Left ventricle myocardium inferior (tissue), 1 donor: ENCODE results near the gene LRRC8A. TPM values are rescaled to one million over a fixed set of nuclear protein-coding genes. Genes with fewer than 3 reads are reported as not detected.
A peak's percentile ranks its signal among the peaks of the same experiment; 100 is the strongest.
"Not testable (repeated sequence)": the region's sequence is repeated elsewhere in the genome, so short reads cannot be mapped to it uniquely, and the experiment has no call there.

Source experiments
- DNase-seq: peaks from one replicate; pipeline ENCODE4 v3.0.0-alpha.2; 2020
- H3K27ac ChIP-seq: fragments of 200-600 bp; replicated peaks from 2 replicates; pipeline ENCODE4 v1.8.0; 2021
- H3K27me3 ChIP-seq: fragments of 200-600 bp; 2 replicates; pipeline ENCODE4 v1.8.0; 2021; ENCODE audit warnings: low read depth
- H3K36me3 ChIP-seq: fragments of 200-600 bp; 2 replicates; pipeline ENCODE4 v1.8.0; 2021
- H3K4me1 ChIP-seq: fragments of 200-600 bp; 2 replicates; pipeline ENCODE4 v1.8.0; 2021
- H3K4me3 ChIP-seq: fragments of 200-600 bp; 2 replicates; pipeline ENCODE4 v1.8.0; 2021; ENCODE audit warnings: mild to moderate bottlenecking, moderate library complexity
- H3K9me3 ChIP-seq: fragments of 200-600 bp; replicated peaks from 2 replicates; pipeline ENCODE4 v1.8.0; 2021
- intact Hi-C: fragments of 100-400 bp; cut with micrococcal nuclease; formaldehyde crosslinking; loops from one replicate; pipeline ENCODE4 v1.11.0; 2022
- total RNA-seq: library from RNA; stranded (reverse); fragmentation: NEBNext Ultra II Directional; extraction: Animal tissue kit (Norgen Biotek cat#: 25700); gene quantifications from one replicate; pipeline ENCODE4 v1.2.1, GENCODE V29; 2021
- TF ChIP-seq, protein P1 (sequence below): fragments of 200-600 bp; IDR thresholded peaks from 2 replicates; pipeline ENCODE4 v1.8.0; 2021; ENCODE audit warnings: antibody characterized with exemption, mild to moderate bottlenecking, borderline replicate concordance
- donor health status: DM: no; HTN: yes; CAD: no; lungs with severe emphysema.

LRRC8A gene
- total RNA-seq, 1 donor from 2014 or later = 19.8 TPM

DNA sequence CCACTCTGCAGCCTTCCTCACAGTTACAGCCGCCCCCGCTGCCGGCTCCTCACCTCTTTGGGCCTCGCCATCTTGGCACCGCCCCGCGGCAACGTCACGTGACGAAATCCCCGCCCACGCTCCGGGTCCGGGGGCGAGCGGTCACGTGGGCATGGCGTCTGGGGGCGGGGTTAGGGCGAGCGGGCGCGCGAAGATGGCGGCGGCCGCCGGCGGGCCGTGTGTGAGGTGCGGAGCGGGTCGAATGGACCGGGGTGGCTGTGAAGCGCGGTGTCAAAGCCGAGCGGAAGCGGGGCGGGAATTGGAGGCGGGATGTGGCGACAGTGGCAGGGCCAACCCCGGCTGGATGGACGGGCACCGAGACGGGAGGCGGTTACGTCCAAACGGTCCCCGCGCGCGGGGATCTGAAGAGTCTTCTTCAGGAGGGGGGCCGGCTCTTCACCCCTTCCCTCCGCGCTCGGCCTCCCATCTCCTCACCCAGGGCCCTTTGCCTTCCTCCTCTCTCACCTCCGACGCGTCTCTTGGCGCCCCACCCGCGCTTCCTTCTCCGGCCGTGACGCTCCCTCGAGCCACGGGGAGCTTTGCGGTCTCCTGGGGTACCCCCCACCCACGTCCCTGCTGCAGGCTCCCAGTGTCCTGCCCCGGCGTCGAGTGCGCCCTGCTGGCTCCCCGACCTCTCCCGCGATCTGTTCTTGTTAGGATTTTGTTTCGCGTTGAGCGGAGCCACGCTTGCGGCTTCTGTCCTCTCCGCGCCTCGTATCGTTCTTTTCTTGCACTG lies 65.8 kb downstream of the LRRC8A start, which contains the start of the genes DOLK and NUP188:
DOLK (minus strand) TSS at position 77 of the 775 bp plus-strand sequence. CDS start 300 bp downstream, outside the sequence.
NUP188 (plus strand) TSS at position 173 of the 775 bp plus-strand sequence; CDS start at position 194, 21 bp downstream.
- peaks cover 40% of the 10 kb centered on the region for H3K36me3 ChIP-seq
- intact Hi-C loops = no loop called here
- peak within 1 kb of the TSS; percentile 90 for H3K27ac ChIP-seq
- H3K4me3 ChIP-seq = peak within 1 kb of the TSS; percentile 82
- peaks cover 57% of the 10 kb centered on the region for H3K4me1 ChIP-seq
- TF ChIP-seq, protein P1, sequence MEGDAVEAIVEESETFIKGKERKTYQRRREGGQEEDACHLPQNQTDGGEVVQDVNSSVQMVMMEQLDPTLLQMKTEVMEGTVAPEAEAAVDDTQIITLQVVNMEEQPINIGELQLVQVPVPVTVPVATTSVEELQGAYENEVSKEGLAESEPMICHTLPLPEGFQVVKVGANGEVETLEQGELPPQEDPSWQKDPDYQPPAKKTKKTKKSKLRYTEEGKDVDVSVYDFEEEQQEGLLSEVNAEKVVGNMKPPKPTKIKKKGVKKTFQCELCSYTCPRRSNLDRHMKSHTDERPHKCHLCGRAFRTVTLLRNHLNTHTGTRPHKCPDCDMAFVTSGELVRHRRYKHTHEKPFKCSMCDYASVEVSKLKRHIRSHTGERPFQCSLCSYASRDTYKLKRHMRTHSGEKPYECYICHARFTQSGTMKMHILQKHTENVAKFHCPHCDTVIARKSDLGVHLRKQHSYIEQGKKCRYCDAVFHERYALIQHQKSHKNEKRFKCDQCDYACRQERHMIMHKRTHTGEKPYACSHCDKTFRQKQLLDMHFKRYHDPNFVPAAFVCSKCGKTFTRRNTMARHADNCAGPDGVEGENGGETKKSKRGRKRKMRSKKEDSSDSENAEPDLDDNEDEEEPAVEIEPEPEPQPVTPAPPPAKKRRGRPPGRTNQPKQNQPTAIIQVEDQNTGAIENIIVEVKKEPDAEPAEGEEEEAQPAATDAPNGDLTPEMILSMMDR = no peak
- H3K9me3 ChIP-seq = no peaks in the 10 kb centered on the region
- peak; percentile 97 for DNase-seq
- no peaks in the 10 kb centered on the region for H3K27me3 ChIP-seq

DNA sequence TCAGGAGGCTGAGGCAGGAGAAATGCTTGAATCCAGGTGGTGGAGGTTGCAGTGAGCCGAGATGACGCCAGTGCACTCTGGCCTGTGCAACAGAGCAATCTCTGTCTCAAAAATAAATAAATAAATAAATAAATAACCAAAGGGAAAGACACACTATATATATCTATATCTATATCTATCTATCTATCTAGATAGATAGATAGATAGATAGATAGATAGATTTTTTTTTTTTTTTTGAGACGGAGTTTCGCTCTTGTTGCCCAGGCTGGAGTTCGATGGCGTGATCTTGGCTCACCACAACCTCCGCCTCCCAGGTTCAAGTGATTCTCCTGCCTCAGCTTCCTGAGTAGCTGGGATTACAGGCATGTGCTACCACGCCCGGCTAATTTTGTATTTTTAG lies 79.5 kb downstream of the LRRC8A start:
- H3K4me3 ChIP-seq, H3K9me3 ChIP-seq, H3K4me1 ChIP-seq, intact Hi-C loops, DNase-seq, H3K27me3 ChIP-seq, H3K27ac ChIP-seq: not testable (repeated sequence)
- H3K36me3 ChIP-seq = peaks cover 91% of the 10 kb centered on the region

Other genes starting within 250 kb of the LRRC8A start
- 32.7 TPM for gene DYNC2I2, start 225.3 kb upstream of the LRRC8A start, total RNA-seq
- gene SET, start 192.9 kb upstream of the LRRC8A start, total RNA-seq = 168 TPM
- gene PKN3, start 179.6 kb upstream of the LRRC8A start, total RNA-seq = 6.3 TPM
- gene ZDHHC12, start 158.0 kb upstream of the LRRC8A start, total RNA-seq = 6.3 TPM
- 61.6 TPM for gene ZER1, start 110.2 kb upstream of the LRRC8A start, total RNA-seq
- 17.9 TPM for gene TBC1D13, start 94.9 kb upstream of the LRRC8A start, total RNA-seq
- gene ENDOG, start 63.6 kb upstream of the LRRC8A start, total RNA-seq = 75.3 TPM
- 17.5 TPM for gene SPOUT1, start 52.3 kb upstream of the LRRC8A start, total RNA-seq
- 12.1 TPM for gene KYAT1, start 183 bp upstream of the LRRC8A start, total RNA-seq
- gene PHYHD1, start 38.8 kb downstream of the LRRC8A start, total RNA-seq = 20.3 TPM
- gene DOLK, start 65.5 kb downstream of the LRRC8A start, total RNA-seq = 8.4 TPM
- gene NUP188, start 65.6 kb downstream of the LRRC8A start, total RNA-seq = 15.9 TPM
- 33.9 TPM for gene SH3GLB2, start 146.2 kb downstream of the LRRC8A start, total RNA-seq
- gene MIGA2, start 154.5 kb downstream of the LRRC8A start, total RNA-seq = 35.6 TPM
- gene DOLPP1, start 199.0 kb downstream of the LRRC8A start, total RNA-seq = 9.4 TPM
- gene CRAT, start 228.7 kb downstream of the LRRC8A start, total RNA-seq = 85.3 TPM
- gene PTPA, start 229.3 kb downstream of the LRRC8A start, total RNA-seq = 162 TPM